A549 (cell line): ENCODE data around the gene HNRNPR.

Experiments
- SREBF2 ChIP-seq: fragments of 450-650 bp; IDR thresholded peaks from 2 replicates; pipeline ENCODE4 v1.6.1; 2014; ENCODE audit warnings: mild to moderate bottlenecking, moderate library complexity
- TF ChIP-seq, protein P1 (sequence below): fragments of >200 bp; sonication (Bioruptor Twin); formaldehyde crosslinking; IDR thresholded peaks from 3 replicates; pipeline ENCODE4 v1.5.1; 2016

GRCh38 chr1:23283667-23284602 is 60.1 kb downstream of the HNRNPR start:
- TF ChIP-seq, protein P1, sequence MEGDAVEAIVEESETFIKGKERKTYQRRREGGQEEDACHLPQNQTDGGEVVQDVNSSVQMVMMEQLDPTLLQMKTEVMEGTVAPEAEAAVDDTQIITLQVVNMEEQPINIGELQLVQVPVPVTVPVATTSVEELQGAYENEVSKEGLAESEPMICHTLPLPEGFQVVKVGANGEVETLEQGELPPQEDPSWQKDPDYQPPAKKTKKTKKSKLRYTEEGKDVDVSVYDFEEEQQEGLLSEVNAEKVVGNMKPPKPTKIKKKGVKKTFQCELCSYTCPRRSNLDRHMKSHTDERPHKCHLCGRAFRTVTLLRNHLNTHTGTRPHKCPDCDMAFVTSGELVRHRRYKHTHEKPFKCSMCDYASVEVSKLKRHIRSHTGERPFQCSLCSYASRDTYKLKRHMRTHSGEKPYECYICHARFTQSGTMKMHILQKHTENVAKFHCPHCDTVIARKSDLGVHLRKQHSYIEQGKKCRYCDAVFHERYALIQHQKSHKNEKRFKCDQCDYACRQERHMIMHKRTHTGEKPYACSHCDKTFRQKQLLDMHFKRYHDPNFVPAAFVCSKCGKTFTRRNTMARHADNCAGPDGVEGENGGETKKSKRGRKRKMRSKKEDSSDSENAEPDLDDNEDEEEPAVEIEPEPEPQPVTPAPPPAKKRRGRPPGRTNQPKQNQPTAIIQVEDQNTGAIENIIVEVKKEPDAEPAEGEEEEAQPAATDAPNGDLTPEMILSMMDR: no peak
- no peak for TF ChIP-seq SREBF2
